Panc1 (cell line): ENCODE measurements around the gene CIROP. TPM values are rescaled to one million over a fixed set of nuclear protein-coding genes. Genes with fewer than 3 reads are reported as not detected.

Source experiments
- ATAC-seq: fragments of 200-7000 bp; cut with Tn5 transposase; 2 replicates; pipeline ENCODE4 v1.9.1; 2020; ENCODE audit warnings: mild to moderate bottlenecking, moderate library complexity
- BruUV-seq: library from RNA; stranded (reverse); fragments of 400-500 nt; replicated peaks from 2 replicates; lab custom pipeline; 2021; lab: Mats Ljungman, UMichigan
- CTCF ChIA-PET: fragments of 300-600 bp; sonication (Branson Sonifier 250); formaldehyde crosslinking; loops from one replicate; lab custom pipeline; 2022; ENCODE audit warnings: antibody characterized with exemption; lab: Charles Lee
- POLR2A ChIA-PET: fragments of 300-600 bp; sonication (Branson Sonifier 250); formaldehyde crosslinking; loops from one replicate; lab custom pipeline; 2022; ENCODE audit warnings: antibody characterized with exemption; lab: Charles Lee
- DNase-seq: peaks from one replicate; pipeline ENCODE4 v3.0.0-alpha.2; 2010; ENCODE audit warnings: low read depth, low spot score
- H3K27ac ChIP-seq: 2 replicates; pipeline ENCODE4 v1.5.1; 2011; ENCODE audit warnings: mild to moderate bottlenecking, low read length, inconsistent platforms
- H3K27me3 ChIP-seq: fragments of 200-500 bp; sonication (Bioruptor generic); 2 replicates; pipeline ENCODE4 v1.6.0; 2014; ENCODE audit warnings: low read length, inconsistent platforms; ENCODE audit not compliant: control insufficient read depth, insufficient read depth
- H3K36me3 ChIP-seq: fragments of 200-500 bp; sonication (Bioruptor generic); 2 replicates; pipeline ENCODE4 v1.5.1; 2014; ENCODE audit warnings: inconsistent platforms, mild to moderate bottlenecking, low read length, moderate library complexity; ENCODE audit not compliant: control insufficient read depth, insufficient read depth
- H3K4me1 ChIP-seq: 2 replicates; pipeline ENCODE4 v1.5.1; 2011; ENCODE audit warnings: inconsistent platforms, mild to moderate bottlenecking, low read length, moderate library complexity; ENCODE audit not compliant: control insufficient read depth, insufficient read depth
- H3K4me3 ChIP-seq, 2 experiments: 2 replicates each; pipeline ENCODE4 v1.5.1; 2011 to 2012; ENCODE audit warnings: low read depth in 2 of 2, low read length in 2 of 2, mild to moderate bottlenecking in 2 of 2, inconsistent platforms in 1 of 2, moderate library complexity in 1 of 2
- H3K9me3 ChIP-seq: fragments of 200-500 bp; sonication (Bioruptor generic); 2 replicates; pipeline ENCODE4 v1.5.1; 2014; ENCODE audit warnings: low read depth, mild to moderate bottlenecking, inconsistent platforms, low read length, moderate library complexity; ENCODE audit not compliant: control insufficient read depth, insufficient read depth
- CTCF ChIP-seq: fragments of 450-650 bp; IDR thresholded peaks from 2 replicates; pipeline ENCODE4 v1.5.1; 2017; ENCODE audit warnings: mild to moderate bottlenecking
- POLR2AphosphoS5 ChIP-seq: IDR thresholded peaks from 2 replicates; pipeline ENCODE4 v1.6.1; 2012; ENCODE audit warnings: mild to moderate bottlenecking, low read depth, low read length, moderate library complexity
- REST ChIP-seq, 2 experiments: IDR thresholded peaks; 2 replicates each; pipeline ENCODE4 v1.6.1; 2011 to 2012; ENCODE audit warnings: low read depth in 2 of 2, control low read depth in 1 of 2, low read length in 1 of 2, mild to moderate bottlenecking in 1 of 2, moderate library complexity in 1 of 2; ENCODE audit not compliant: insufficient read depth in 1 of 2
- SIN3A ChIP-seq: IDR thresholded peaks from 2 replicates; pipeline ENCODE4 v1.6.1; 2012; ENCODE audit warnings: low read depth, mild to moderate bottlenecking, low read length, moderate library complexity, borderline replicate concordance; ENCODE audit not compliant: insufficient read depth
- TCF7L2 ChIP-seq: IDR thresholded peaks from 2 replicates; pipeline ENCODE4 v1.6.1; 2011; ENCODE audit warnings: mild to moderate bottlenecking, low read depth, low read length, inconsistent platforms
- in situ Hi-C: cut with HindIII; loops from 2 replicates; pipeline ENCODE4 v1.10.0; 2016; ENCODE audit warnings: low sequenced_read_pairs, low pct_unique_long_range_greater_than_20kb
- intact Hi-C: fragments of 100-400 bp; cut with micrococcal nuclease; formaldehyde crosslinking; loops from one replicate; pipeline ENCODE4 v1.10.0; 2022; ENCODE audit not compliant: unreplicated experiment
- total RNA-seq: library from RNA; stranded (reverse); gene quantifications from one replicate; pipeline ENCODE4 v1.2.1, GENCODE V29; 2021; ENCODE audit not compliant: unreplicated experiment

CIROP gene
- total RNA-seq, 1 experiment from 2014 or later: not detected

- BruUV-seq: no TSS peak
- DNase-seq (no peak), ATAC-seq (no peak)
- no peak overlapping the region for H3K27ac ChIP-seq
- CTCF ChIA-PET: no interaction called here
- H3K4me3 ChIP-seq: no peak overlapping the region
- intact Hi-C loops: no loop called here
- POLR2A ChIA-PET: interaction anchor here (0.6 kb wide), 1 partner anchor 38 kb away, joined by 3 read pairs; no protein-coding TSS in a partner anchor
- no peaks in the 10 kb centered on the region for H3K9me3 ChIP-seq
- no peaks in the 10 kb centered on the region; the same call in 1 of the 2 replicates for H3K27me3 ChIP-seq
- H3K36me3 ChIP-seq: no peaks in the 10 kb centered on the region
- H3K4me1 ChIP-seq: no peaks in the 10 kb centered on the region
- TF ChIP-seq TCF7L2: no peak
- TF ChIP-seq POLR2AphosphoS5: no peak
- TF ChIP-seq REST (IDR thresholded peaks at IDR 0.05; ENCODE audit: insufficient read depth in 1 of 2, low read depth in 2 of 2, low read length in 1 of 2): no peak
- TF ChIP-seq CTCF: no peak
- TF ChIP-seq SIN3A: no peak
- in situ Hi-C loops: no loop called here
Measured at GRCh38 chr14:23125933-23126524, 21.2 kb upstream of the CIROP start.

- intact Hi-C loops: no loop called here
- no peaks in the 10 kb centered on the region; the same call in 1 of the 2 replicates for H3K27me3 ChIP-seq
- no peak for TF ChIP-seq TCF7L2
- no peak for TF ChIP-seq POLR2AphosphoS5
- TF ChIP-seq CTCF: no peak
- no peak for TF ChIP-seq REST (IDR thresholded peaks at IDR 0.05; ENCODE audit: insufficient read depth in 1 of 2, low read depth in 2 of 2, low read length in 1 of 2)
- no peak for TF ChIP-seq SIN3A
- H3K36me3 ChIP-seq: no peaks in the 10 kb centered on the region
- DNase-seq (no peak), ATAC-seq (no peak)
- H3K9me3 ChIP-seq: no peaks in the 10 kb centered on the region
- H3K4me3 ChIP-seq: no peak overlapping the region
- ChIA-PET CTCF (no interaction called here), POLR2A (no interaction called here)
- in situ Hi-C loops: no loop called here
- no TSS peak for BruUV-seq
- H3K27ac ChIP-seq: no peak overlapping the region
- no peaks in the 10 kb centered on the region for H3K4me1 ChIP-seq
Measured at GRCh38 chr14:23125011-23125410, 20.2 kb upstream of the CIROP start.
